ENCODE results near the gene TOR1AIP2.

- TF ChIP-seq CTCF (IDR thresholded peaks at IDR 0.05) (no peak), POLR2A (IDR thresholded peaks at IDR 0.05) (no peak)
These were observed 2.2 kb upstream of the TOR1AIP2 start for GRCh38 chr1:179879797-179880196.

Data from thyroid gland (tissue), 4 donors.